HG02973 (cell line): ENCODE data around the gene GTPBP1.

ENCODE experiments used
- ATAC-seq: cut with Tn5 transposase; IDR thresholded peaks from one replicate; pipeline ENCODE4 v1.9.1; 2021; ENCODE audit warnings: moderate library complexity; ENCODE audit not compliant: unreplicated experiment

The GTPBP1 gene

GRCh38 chr22:38782402-38783094 is 76.8 kb downstream of the GTPBP1 start:
- ATAC-seq = no peak
